GM18508 (cell line): Measurements from ENCODE around the gene CRB2.

Experiments
- ATAC-seq: cut with Tn5 transposase; IDR thresholded peaks from one replicate; pipeline ENCODE4 v1.9.1; 2021; ENCODE audit warnings: moderate number of reproducible peaks; ENCODE audit not compliant: insufficient read depth, unreplicated experiment

The CRB2 gene

DNA sequence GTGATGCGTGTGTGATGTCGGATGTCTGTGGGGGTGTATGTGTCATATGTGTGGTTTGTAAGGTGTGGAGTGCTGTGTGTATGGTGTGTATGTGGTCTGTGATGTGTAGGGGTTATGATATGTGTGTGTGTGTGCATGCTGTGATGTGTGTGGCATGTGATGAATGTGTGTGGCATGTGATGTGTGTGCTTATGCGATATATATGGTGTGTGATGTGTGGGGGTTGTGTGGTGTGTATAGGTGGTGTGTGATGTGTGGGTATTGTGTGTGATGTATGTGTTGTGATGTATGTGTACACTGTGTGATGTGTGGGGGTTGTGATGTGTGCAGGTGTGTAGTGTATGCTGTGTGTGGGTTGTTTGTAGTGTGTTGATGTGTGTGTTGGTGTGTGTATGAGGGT is 9.2 kb upstream of the CRB2 start:
- no peak for ATAC-seq

DNA sequence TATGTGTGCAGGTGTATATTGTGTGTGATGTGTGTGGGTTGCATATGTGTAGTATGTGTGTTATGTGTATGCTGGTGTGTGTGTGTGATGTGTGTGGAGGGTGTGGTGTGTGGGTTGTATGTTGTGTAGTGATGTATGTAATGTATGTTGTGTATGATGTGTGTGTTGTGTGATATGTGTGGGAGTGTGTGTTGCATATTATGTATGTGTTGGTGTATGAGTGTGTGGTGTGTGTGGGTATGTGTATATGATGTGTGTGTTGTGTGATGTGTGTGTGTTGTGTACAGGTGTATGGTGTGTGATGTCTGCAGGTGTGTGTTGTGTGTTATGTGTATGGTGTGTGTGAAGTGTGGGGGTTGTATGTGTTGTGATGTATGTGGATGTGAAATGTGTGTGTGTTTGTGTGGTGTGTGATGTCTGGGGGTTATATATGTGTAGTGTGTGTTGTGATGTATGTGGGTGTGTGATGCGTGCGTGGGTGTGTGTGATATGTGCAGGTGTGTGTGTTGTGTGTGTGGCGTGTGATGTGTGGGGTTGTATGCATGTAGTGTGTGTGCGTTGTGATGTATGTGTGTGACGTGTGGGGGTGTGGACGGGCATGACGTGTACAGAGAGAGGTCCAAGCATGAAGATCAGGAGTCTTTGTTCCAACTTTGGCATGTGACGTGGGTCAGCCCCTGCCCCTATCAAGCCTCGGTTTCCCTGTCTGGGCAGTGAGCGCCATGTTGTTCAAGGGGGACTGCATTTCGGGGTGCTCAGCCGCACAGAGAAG is 8.5 kb upstream of the CRB2 start:
- no peak for ATAC-seq

DNA sequence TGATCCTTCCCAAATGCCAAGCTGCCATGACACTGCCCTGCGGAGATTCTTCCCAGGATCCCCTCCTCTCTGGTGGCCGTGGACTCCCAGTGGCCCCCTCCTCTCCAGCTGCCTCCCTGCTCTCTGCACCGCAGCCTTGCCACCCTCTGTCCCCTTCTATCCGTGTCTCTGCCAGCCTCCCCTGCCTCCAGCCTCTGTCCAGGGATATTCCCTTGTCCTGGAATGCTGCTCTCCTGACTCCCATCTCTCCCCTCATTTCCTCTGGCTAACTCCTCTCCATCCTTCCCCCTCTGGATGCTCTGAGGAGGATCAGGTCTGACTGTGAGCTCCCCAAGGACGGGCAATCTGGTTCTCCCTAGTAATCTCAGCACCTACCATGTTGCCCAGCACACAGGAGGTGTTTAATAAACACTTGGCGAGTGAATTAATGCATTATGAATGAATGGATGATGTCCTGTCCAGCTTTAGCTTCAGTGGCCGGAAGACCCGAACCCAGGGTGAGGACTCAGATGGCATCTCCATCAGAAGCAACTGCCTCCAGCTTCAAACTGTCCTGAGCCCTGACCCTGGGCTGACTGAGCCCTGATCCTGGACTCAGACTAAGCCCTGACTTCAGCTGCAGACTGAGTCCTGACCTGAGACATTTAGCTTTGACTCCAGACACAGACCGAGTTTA is 7.5 kb upstream of the CRB2 start:
- no peak for ATAC-seq

DNA sequence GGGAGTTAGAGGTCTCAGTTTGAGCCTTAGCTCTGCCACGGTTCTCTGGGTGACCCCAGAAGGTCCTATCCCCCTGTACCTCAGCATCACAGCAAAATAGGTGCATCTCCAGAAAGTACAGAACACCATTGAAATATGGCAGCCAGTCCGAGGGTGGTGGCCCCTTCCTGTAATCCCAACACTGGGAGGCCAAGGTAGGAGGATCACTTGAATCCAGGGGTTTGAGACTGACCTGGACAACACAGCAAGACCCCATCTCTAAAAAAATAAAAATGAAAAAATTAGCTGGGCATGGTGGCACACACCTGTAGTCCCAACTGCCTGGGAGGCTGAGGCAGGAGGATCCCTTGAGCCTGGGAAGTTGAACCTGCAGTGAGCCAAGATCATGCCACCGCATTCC is 7.0 kb upstream of the CRB2 start:
- no peak for ATAC-seq

DNA sequence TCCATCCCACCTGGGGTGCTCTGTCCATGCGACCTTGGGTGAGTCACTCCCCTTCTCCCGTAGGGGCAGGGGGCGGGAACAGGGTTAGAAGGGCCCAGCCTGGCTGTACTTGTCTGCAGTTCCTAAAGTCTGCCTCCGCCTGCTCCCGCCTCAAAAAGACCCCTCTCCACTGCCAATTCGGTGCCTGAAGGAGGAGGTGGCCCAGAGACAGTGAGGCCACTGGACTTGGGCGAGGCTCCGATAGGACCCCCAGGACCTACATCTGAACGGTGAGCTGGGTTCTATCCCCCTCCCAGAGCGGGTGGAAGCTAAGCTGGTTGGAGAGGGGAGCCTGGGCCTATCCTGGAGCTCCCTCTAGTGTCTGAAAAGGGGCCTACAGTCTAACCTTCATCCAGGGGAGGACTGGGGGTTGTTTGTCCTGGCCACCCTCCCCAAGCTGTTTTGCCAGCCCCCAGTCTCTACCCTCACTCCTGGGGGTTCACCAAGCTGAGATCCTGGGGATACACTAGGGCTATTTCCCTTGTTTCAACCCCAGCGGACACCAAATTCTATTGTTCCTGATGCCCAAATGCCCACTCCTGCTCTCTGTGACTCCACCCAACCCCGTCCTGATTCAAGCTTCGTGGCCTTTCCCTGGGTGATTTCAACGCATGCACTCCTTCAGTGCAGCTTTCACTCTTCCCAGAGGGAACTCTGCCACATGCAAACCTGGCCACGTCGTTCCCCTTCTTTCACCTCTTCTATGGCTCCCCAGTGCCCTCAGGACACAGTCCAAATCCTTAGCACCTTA is 6.1 kb upstream of the CRB2 start:
- ATAC-seq, result no peak

DNA sequence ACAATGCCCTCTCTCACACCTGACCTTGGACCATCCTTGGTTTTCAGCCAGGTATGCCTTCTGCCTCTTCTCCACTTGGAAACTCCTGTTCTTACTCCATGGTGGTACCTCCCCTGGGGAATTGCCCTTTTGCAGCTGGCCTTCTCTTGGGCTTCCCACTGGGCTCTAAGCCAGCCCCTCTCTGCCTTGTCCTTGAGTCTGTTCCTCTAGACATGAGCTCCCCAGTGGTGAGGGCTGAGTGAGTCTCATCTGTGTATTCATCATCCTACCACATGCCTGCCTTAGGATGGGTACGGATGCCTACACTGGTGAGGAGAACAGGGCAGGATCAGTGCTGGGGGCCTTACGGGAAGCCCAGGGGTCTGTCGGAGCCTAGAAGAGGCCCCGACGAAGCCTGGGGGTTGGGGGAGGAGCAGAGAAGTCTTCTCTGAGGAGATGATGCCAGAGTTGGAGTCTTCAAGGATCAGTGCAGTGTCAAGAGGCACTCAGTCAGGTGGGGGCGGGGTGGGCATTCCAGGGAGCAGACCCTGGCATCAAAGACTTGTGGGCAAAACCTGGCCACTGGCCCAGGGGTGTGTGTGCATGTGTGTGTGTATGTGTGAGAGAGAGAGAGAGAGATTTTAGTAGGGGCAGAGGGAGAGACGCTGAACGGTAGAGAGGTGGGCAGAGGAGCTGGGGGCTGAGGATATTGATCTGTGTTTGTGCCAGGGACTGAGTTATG is 5.2 kb upstream of the CRB2 start:
- no peak for ATAC-seq

DNA sequence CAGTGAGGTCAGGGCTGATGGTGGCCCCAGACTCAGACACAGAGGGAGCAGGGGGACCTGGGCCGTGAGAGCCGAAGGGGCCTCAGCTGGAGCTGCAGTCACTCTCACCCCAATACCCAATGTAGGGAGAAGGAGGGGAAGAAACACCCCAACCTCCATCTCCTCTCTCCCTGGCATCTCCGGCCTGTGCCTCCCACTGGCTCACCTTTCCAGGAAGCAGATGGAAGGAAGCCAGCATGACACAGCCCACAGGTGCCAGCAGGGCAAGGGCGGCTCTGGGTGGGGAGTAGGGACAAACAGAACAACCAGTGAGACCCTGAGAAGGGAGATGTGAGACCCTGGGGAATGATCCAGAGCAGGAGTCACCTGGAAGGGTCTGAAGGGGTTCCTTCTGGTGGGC is 3.0 kb upstream of the CRB2 start:
- ATAC-seq, result no peak

DNA sequence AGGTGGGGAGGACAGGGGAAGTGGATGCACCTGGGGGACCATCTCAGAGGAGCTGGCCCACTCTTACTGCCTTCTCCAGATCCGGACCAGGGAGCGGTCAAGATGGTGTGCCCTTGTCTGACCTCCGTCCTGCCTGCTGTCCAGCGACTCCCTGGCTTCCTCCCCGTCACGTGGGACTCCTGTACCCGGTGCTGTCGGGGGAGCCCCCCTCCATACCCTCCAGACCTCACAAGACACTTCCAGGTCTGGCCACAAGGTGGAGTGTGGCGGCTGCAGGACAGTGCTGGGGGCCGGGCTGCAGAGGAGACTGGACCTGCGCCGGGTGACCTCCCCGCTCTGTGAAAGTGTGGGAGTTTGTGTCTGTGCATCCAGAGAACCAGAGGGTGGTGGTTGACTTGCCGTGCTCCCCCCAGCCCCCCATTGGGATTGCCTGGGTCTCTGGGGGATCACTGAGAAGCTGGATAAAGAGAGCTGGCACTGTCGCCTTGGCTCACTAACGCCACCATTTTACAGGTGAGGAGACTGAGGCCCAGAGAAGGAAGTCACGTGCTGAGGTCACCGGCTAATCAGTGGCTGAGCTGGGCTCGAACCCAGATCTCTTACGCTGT is 1.9 kb upstream of the CRB2 start:
- no peak for ATAC-seq

DNA sequence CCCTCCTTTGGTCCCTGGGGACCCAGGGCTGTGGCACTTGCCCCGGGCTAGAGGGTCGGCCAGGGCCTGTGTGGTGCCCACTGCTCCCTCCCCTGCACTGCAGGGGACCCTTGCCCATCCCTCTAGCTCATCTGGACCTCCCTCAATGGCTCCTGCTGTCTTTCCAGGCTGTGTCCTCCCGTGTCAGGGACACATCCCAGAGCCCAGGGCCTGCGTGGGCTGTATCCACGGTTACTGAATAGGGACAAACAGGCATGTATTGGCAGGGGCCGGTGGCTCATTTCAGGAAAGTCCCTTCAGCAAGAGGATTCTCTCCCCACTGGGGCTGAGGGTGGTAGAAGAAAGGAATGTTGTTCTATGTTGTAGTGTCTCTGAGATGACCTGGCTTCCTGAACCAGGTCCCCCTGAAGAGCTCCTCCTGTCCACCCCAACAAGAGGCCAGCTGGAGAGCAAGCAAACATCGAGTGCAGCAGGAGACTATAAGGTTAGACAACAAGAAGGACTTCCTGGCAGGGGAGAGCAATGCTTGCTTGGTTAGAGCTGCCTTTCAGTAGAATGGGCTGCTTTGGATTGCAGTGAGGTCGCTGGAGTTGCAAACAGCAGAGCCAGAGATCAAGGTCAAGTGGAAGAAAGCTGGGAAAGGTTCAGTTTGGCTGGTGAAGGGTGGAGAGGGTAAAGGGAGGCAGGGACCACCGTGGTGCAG is 1.0 kb upstream of the CRB2 start:
- ATAC-seq, result no peak

DNA sequence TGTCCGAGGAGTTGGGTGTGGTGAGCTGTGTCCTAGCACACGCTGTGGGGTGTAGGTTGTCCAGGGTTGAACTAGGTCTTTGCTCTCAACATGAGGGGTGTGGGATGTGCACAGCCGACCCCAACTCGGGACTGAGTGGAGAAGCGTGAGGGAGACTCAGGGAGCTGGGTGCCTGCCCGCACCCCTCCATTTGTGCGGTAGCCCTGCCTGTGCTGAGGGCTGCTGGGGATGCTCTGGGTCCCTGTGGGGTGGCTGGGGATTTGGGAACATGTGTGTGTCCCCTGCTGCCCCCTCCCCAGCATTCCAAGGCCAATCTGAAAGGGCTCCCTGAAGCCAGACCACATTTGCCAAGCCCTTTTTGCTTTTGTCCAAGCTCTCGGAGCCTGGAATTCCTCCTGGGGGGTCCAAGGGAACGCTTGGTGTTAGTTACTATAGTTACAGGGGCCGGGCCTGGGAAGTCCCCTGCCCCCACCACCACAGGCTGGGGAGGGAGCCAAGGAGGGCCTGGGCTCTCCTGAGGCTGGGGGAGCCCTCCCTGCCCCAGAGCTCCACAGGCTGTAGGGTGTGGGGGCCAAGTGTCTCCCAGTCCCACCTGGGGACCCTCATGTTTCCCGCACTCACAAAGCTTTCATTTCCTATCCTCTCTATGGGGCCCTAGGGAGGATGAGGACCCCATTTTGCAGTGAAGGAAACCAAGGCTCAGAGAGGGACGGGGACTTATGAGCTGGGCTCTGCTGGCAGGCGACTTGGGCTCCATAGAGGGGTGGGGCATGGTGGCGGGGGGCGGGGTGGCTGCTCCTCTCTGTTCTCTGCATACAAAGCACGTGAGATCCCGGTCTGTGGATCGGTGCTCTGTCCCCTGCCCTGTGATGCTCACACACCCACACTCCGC is 1.1 kb downstream of the CRB2 start:
- no peak for ATAC-seq

DNA sequence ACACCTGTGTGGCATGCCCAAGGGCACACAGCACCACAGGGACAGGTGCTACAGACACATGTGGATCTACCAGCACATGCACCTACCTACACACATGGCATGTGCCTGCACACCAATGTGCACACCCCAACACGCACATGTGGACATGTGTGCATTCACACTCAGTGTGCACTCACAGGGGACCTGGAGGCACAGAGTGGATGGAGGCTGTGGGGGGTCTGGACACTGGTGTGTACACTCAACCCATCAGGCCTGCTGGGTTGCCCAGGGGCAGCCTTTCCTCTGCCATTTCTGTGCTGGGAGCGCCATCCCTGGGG is 1.7 kb downstream of the CRB2 start:
- ATAC-seq, result no peak

DNA sequence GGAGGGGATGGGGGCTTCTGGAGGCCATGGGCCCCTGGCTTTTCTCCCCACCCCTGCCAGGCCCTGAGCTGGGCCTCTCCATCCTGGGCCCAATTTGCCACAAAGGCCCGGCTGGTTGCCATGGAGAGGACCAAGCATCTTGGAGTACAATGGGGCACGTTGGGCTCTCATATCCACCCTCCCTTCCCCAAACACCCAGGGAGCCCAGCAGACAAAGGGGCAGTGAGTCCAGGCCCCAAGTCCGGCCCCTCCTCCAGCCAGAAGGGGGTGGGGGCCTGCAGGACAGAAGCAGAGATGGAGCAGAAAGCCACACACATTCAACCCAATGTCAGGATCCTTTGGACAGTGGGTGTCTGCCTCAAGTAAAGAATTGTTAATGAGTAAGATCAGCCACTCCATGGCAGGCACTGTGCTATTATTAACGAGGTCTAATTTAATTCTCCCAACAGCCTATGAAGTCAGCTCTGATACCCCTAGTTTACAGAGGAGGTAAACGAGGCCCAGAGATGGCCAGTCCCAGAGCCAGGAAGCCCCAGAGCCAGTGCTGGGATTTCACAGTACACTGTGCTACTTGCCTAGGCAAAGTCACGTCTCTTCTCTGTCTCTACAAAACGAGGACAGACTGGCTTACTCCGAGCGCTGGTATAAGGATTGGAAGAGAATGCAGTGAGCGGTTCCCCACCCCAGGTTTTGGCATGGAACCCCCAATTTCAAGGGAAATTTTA is 2.3 kb downstream of the CRB2 start:
- ATAC-seq, result no peak

DNA sequence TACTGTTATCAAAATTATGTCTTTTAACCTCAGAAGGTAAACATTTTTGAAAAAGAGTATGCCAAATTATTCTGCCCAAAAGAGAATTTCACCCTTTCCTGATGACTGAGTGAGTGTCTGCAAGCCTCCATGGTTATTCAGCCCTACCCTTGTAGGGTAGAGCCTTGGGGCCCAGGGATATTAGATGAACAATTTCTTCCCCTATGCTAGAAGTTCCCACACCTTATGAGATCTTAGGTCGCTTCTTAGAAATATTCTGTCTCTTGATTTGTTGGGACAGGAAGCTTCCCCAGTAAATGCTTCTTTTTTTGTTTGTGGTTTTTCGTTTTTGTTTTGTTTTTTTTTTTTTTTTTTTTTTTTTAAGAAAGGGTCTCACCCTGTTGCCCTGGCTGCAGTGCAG is 3.1 kb downstream of the CRB2 start:
- no peak for ATAC-seq

DNA sequence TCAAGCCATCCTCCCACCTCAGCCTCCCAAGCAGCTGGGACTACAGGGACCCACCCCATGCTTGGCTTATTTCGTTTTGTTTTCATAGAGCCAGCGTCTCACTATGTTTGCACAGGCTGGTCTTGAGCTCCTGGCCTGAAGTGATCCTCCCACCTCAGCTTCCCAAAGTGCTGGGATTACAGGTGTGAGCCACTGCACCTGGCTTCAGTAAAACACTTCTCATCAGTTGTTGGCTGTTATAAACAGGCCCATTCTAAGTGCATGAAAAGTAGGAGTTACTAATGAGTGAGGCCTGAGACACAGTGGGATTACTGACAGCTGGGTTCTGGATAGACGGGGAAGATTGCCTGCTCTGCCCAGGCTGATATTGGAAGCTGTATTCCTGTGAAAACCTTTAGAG is 3.5 kb downstream of the CRB2 start:
- no peak for ATAC-seq

DNA sequence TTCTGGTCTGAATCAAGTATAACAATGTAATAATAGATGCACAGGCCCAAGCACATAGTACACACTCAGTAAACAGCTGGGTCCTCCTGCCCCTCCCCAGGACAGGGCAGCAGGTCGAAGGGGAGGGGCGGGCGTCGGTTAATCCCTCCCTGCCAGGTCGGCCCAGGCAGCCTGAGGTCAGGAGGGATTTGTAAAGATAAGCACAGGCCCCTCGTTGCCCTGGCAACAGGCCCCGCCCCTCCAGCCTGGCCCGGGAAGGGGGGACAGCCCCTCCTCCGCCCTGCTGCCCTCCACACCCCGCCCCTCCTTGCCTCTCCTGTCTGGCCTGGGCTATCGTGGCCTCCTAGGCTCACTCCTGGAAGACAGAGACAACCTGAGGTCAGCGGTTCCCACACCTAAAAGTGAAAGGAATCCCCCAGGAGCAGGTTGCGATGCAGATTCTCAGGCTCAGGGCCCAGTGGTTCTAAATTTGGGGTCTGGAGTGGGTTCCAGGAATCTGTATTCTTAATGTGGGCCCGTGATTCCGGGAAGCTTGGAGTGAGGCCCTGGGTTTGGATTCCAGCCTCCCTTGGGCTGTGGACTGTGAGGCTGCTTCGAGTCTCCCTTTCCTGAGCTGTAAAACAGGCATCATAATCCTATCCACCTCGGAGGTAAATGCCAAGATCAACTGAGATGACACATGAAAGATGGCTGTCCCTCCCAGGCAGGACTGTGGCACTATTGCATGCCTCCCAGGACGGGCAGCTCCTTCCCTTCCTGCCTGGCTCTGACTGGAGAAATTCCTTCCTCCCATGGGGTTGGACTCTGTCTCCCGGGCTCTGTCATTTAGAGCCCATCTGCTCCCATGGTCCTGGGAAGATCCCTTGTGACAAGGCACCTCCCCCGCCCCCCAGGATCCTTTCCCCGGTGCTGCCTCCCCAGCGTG is 4.4 kb downstream of the CRB2 start:
- ATAC-seq, result no peak

DNA sequence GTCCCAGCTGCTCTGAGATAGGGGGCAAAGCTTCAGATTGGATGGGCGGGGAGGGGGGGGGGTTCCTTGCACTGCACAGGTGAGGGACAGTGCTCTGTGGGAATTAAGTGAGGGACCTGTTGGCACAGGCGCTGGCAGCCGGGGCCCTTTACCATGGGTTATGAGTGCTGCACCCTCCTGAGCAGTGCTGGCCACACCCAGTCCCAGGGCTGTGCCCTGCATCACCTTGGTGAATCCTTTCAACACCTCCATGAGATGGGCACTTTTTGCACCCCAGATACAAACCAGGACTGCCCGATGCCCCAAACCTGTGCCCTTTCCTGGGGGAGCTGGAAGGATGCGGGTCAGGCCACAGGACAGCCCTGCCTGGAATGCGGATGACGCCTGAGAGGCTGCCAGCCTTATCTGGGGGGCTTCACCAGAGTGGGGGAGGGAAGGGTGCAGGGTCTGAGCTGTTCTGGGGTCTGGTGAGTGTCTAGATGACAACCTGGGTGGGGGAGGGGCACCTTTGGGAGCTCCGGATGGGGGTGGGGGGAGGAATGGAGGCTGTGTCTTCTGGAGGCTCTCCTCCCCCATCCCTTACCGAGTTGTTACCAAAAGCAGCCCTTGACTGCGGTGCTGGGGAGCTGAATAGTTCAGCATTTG is 5.2 kb downstream of the CRB2 start:
- ATAC-seq, result no peak
